Measurements from ENCODE around the gene CLCN6.

Gene CLCN6

DNA sequence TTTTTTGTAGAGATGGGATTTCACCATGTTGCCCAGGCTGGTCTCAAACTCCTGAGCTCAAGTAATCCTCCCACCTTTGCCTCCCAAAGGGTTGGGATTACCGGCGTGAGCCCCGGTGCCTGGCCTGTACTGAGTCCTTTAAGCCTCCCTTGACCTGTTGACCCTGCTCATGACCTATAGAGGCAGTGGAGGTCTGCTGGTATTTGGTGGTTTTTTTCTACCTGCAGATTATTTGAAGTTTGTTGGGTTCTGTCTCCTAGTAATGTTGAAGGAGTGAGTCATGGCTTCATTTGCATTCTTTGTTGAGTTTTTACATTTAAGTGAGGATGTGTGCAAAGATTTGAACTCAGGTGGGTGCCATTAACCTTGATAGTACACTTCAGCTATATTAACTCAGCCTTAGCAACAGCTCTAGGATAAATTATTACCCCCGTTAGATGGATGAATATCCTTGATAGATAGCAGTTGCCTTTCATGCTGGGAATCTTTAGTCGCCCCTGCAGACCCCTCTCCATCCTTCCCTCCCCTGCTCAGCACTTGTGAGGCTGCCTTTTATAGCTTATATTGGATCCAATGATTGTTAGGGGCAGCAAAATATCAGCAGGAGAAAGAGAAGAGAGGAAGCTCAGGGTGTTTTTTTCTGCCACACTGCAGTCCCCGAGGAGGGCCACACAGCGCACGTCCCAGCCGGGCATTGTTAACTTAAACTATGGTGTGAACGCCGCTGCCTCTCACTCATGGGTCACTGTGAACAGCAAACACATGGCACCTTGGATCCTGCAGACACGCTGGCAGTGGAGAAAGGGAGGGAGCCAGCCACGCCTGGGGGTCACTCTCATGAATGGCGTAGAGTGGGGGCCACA lies 67.6 kb downstream of the CLCN6 start:
- no peak overlapping the region for H3K4me2 ChIP-seq (ENCODE audit: low read length)
- 0 out of 2 replicates have a peak, but pooled peaks cover 6% of the 10 kb centered on the region for H3K27me3 ChIP-seq (ENCODE audit: low read depth, low read length)
- TF ChIP-seq CTCF (IDR thresholded peaks at IDR 0.05; ENCODE audit: low read depth, low read length) (no peak), EZH2phosphoT487 (IDR thresholded peaks at IDR 0.05; ENCODE audit: low read depth) (no peak)

DNA sequence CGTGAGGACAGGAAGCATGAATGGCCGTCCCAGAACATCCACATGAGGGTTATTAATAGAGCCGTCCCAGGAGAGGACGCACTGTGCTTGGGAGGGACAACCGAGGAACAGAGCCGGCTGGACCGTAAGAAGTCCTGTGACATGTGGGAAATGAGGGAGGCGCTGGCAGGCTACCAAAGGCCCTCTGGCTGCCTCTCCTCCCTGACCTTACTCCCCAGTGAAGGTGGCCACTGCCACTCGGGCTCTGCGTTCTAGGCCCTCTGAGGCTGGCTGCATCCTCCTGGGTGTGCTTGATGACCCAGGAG lies 68.2 kb downstream of the CLCN6 start:
- Histone ChIP-seq H4K20me1 (ENCODE audit: insufficient read depth, low read length) (no peaks in the 10 kb centered on the region), H3K79me2 (ENCODE audit: low read length) (no peaks in the 10 kb centered on the region), H3K27me3 (ENCODE audit: low read depth, low read length) (0 out of 2 replicates have a peak, but pooled peaks cover 6% of the 10 kb centered on the region), H3K4me2 (ENCODE audit: low read length) (no peak overlapping the region), H2AFZ (ENCODE audit: low read depth, low read length) (no peak overlapping the region), H3K4me3 (ENCODE audit: low read length) (no peak overlapping the region), H3K36me3 (replicated peaks; ENCODE audit: low read depth, low read length) (no peaks in the 10 kb centered on the region), H3K4me1 (ENCODE audit: low read length) (no peaks in the 10 kb centered on the region), H3K9ac (ENCODE audit: low read length) (no peak overlapping the region), H3K27ac (ENCODE audit: low read length) (no peak overlapping the region), H3K9me3 (ENCODE audit: insufficient read depth, low read length) (no peaks in the 10 kb centered on the region)
- TF ChIP-seq CTCF (IDR thresholded peaks at IDR 0.05; ENCODE audit: low read depth, low read length) (no peak), EZH2phosphoT487 (IDR thresholded peaks at IDR 0.05; ENCODE audit: low read depth) (no peak)

More for the DNA sequence above, 67.6 kb downstream of the CLCN6 start:
- Histone ChIP-seq H3K9me3 (ENCODE audit: insufficient read depth, low read length) (no peaks in the 10 kb centered on the region), H3K9ac (ENCODE audit: low read length) (no peak overlapping the region), H3K36me3 (replicated peaks; ENCODE audit: low read depth, low read length) (no peaks in the 10 kb centered on the region), H3K27ac (ENCODE audit: low read length) (no peak overlapping the region), H3K4me1 (ENCODE audit: low read length) (no peaks in the 10 kb centered on the region), H2AFZ (ENCODE audit: low read depth, low read length) (no peak overlapping the region), H4K20me1 (ENCODE audit: insufficient read depth, low read length) (no peaks in the 10 kb centered on the region), H3K4me3 (ENCODE audit: low read length) (no peak overlapping the region), H3K79me2 (ENCODE audit: low read length) (no peaks in the 10 kb centered on the region)

- Histone ChIP-seq H2AFZ (ENCODE audit: low read depth, low read length) (no peak overlapping the region), H3K4me1 (ENCODE audit: low read length) (no peaks in the 10 kb centered on the region), H4K20me1 (ENCODE audit: insufficient read depth, low read length) (no peaks in the 10 kb centered on the region), H3K9me3 (ENCODE audit: insufficient read depth, low read length) (no peaks in the 10 kb centered on the region), H3K36me3 (replicated peaks; ENCODE audit: low read depth, low read length) (no peaks in the 10 kb centered on the region), H3K27ac (ENCODE audit: low read length) (no peak overlapping the region), H3K27me3 (ENCODE audit: low read depth, low read length) (0 out of 2 replicates have a peak, but pooled peaks cover 6% of the 10 kb centered on the region), H3K9ac (ENCODE audit: low read length) (no peak overlapping the region), H3K79me2 (ENCODE audit: low read length) (no peaks in the 10 kb centered on the region), H3K4me2 (ENCODE audit: low read length) (no peak overlapping the region), H3K4me3 (ENCODE audit: low read length) (no peak overlapping the region)
- no peak for TF ChIP-seq CTCF (IDR thresholded peaks at IDR 0.05; ENCODE audit: low read depth, low read length)
- no peak for TF ChIP-seq EZH2phosphoT487 (IDR thresholded peaks at IDR 0.05; ENCODE audit: low read depth)
These were observed 68.6 kb downstream of the CLCN6 start for GRCh38 chr1:11874624-11875023.

- no peaks in the 10 kb centered on the region for H4K20me1 ChIP-seq (ENCODE audit: insufficient read depth, low read length)
- H3K4me1 ChIP-seq (ENCODE audit: low read length) = no peaks in the 10 kb centered on the region
- H3K79me2 ChIP-seq (ENCODE audit: low read length) = no peaks in the 10 kb centered on the region
- H3K36me3 ChIP-seq (replicated peaks; ENCODE audit: low read depth, low read length) = no peaks in the 10 kb centered on the region
- H3K9ac ChIP-seq (ENCODE audit: low read length) = no peak overlapping the region
- 0 out of 2 replicates have a peak, but pooled peaks cover 6% of the 10 kb centered on the region for H3K27me3 ChIP-seq (ENCODE audit: low read depth, low read length)
- H3K9me3 ChIP-seq (ENCODE audit: insufficient read depth, low read length) = no peaks in the 10 kb centered on the region
- TF ChIP-seq EZH2phosphoT487 (IDR thresholded peaks at IDR 0.05; ENCODE audit: low read depth) = no peak
- no peak for TF ChIP-seq CTCF (IDR thresholded peaks at IDR 0.05; ENCODE audit: low read depth, low read length)
- H3K4me2 ChIP-seq (ENCODE audit: low read length) = no peak overlapping the region
- no peak overlapping the region for H3K27ac ChIP-seq (ENCODE audit: low read length)
- H2AFZ ChIP-seq (ENCODE audit: low read depth, low read length) = no peak overlapping the region
- H3K4me3 ChIP-seq (ENCODE audit: low read length) = no peak overlapping the region
These were observed 69.1 kb downstream of the CLCN6 start for GRCh38 chr1:11875094-11875493.
